HG03025 (cell line): Measurements from ENCODE around the gene CYP2A6.
"Not testable (repeated sequence)": the region's sequence is repeated elsewhere in the genome, so short reads cannot be mapped to it uniquely, and the experiment has no call there.

Experiments
- ATAC-seq: cut with Tn5 transposase; IDR thresholded peaks from one replicate; pipeline ENCODE4 v1.9.1; 2021; ENCODE audit warnings: mild to moderate bottlenecking, moderate library complexity; ENCODE audit not compliant: unreplicated experiment, low FRiP score

CYP2A6 gene

GRCh38 chr19:40822704-40823553 lies 27.3 kb downstream of the CYP2A6 start:
- not testable (repeated sequence) for ATAC-seq

GRCh38 chr19:40822161-40822560 lies 28.1 kb downstream of the CYP2A6 start:
- ATAC-seq, result no peak

- not testable (repeated sequence) for ATAC-seq
Measured at GRCh38 chr19:40819479-40820234, 30.6 kb downstream of the CYP2A6 start.

- not testable (repeated sequence) for ATAC-seq
Measured at GRCh38 chr19:40818480-40819399, 31.5 kb downstream of the CYP2A6 start.

DNA sequence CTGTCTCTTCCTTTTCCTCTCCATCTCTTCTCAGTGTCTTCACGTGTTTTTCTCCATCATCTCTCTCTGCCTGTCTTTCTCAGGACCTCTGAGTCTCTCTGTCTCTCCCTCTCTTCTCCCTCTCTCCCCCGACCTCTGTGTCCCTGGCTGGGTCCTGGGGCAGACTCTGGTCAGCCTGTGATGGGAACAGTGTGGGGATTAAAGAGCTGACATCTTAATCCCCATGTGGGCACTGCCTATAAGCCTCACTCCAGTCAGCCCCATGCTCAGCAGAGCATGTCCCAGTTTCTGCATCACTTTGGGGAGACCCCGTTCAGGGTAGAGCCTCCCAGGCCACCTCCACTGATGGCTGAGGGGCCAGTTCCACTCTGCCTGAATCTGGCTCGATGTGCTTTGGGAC lies 35.0 kb downstream of the CYP2A6 start:
- ATAC-seq, result no peak

GRCh38 chr19:40813182-40813581 lies 37.1 kb downstream of the CYP2A6 start:
- no peak for ATAC-seq

DNA sequence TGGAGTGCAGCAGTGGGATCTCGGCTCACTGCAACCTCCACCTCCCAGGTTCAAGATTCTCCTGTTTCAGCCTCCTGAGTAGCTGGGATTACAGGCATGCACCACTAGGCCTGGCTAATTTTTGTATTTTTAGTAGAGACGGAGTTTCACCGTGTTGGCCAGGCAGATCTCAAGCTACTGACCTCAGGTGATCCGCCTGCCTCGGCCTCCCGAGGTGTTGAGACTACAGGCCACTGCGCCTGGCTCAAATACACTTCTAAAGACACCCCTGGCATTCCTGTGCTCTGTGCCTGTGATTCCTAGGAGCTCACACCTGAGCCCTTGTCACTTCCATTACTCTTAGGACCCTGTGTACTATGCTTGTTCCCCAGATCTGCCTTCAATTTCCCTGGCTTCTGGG lies 37.7 kb downstream of the CYP2A6 start:
- not testable (repeated sequence) for ATAC-seq

- no peak for ATAC-seq
Measured at GRCh38 chr19:40811478-40812341, 38.5 kb downstream of the CYP2A6 start.

GRCh38 chr19:40810649-40811408 lies 39.4 kb downstream of the CYP2A6 start:
- not testable (repeated sequence) for ATAC-seq

DNA sequence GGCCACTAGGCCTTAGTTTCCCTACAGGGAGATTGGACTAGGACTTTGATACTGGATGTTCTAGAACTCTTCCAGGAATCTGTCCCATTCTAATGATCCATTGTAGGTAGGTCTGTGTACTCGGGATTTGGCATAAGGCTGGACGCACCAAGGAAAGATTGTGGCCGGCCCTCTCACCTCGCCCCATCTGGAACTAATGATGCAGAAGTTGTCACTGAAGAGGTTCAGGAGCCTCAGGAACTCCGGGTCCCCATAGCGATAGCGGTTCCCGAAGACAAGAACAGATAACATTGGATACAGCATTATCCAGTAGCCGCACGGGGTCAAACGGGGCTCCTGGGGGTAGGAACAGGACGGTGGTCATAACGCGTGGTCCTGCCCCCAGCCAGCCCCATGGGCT lies 40.1 kb downstream of the CYP2A6 start:
- no peak for ATAC-seq

GRCh38 chr19:40809358-40810086 lies 40.7 kb downstream of the CYP2A6 start:
- ATAC-seq, result no peak

GRCh38 chr19:40808497-40808896 lies 41.8 kb downstream of the CYP2A6 start:
- ATAC-seq, result no peak

- ATAC-seq, result no peak
Measured at GRCh38 chr19:40808021-40808325, 42.3 kb downstream of the CYP2A6 start.

DNA sequence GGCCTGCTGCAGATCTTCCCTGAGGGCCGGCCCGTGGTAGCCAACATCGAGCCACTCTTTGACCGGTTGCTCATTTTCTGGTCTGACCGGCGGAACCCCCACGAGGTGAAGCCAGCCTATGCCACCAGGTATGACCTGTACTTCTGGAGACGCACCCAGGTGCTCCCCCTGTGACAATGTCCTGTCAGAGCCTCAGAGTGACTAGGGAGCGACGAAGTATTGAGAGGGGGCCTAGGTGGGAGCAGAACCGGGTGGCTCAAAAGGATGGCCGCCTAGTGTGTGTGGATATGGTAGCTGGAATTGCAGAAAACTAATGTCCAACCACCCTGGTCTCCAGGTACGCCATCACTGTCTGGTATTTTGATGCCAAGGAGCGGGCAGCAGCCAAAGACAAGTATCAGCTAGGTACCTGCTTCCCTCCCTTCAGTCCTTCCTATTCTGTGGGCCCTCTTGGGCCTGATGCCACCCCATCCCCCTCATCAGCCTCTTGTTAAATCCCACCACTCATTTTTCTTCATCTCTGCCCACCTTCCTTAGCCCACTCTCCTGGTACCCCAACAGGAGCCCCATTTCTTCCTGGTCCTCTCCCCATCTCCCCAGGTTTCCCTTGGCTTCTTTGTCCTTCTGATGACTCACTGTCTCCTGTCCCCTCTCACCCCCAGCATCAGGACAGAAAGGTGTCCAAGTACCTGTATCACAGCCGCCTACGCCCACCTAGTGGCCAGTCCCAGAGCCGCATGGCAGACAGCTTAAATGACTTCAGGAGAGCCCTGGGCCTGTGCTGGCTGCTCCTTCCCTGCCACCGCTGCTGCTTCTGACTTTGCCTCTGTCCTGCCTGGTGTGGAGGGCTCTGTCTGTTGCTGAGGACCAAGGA lies 42.9 kb downstream of the CYP2A6 start:
- no peak for ATAC-seq

- no peak for ATAC-seq
Measured at GRCh38 chr19:40806423-40807146, 43.7 kb downstream of the CYP2A6 start.

DNA sequence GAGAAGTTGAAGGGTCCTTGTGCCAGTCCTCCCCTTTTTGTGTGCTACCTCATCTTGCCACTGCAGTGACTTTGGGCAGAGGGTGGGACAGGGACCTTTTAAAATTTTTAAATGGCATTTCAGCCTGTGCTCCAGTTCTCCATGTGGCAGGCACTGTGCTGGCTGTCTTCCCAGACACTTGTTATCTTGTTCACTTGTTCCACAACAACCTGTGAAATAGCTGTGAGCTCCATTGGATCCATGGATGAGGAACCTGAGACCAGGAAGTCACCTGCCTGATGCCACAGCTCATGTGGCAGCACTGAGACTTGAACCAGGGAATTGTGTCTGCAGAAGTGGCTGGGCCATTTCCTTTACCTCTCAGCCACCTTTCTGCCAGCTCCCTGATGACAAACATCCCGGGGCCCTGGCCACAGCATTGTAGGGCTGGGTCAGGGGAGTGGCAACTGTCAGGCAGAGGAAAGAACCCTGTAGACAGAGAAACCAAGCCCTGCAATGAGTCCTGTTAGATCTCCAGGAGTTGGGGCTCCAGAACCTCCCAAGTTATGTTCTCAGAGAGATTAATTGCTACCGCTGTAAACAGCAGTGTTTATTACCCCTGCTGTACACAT lies 44.9 kb downstream of the CYP2A6 start:
- no peak for ATAC-seq
